Lower leg skin (tissue), 3 donors: ENCODE data around the gene BBLN.

Experiments
- CTCF ChIP-seq, 3 donors: fragments of 450-650 bp; IDR thresholded peaks; one replicate each; pipeline ENCODE4 v1.5.1; 2016; ENCODE audit warnings: antibody characterized with exemption in 3 of 3, mild to moderate bottlenecking in 3 of 3, moderate library complexity in 2 of 3
- POLR2A ChIP-seq, 2 donors: fragments of 450-650 bp; IDR thresholded peaks; one replicate each; pipeline ENCODE4 v1.6.1; 2016 to 2017; ENCODE audit warnings: antibody characterized with exemption in 2 of 2, mild to moderate bottlenecking in 1 of 2, moderate library complexity in 1 of 2

DNA sequence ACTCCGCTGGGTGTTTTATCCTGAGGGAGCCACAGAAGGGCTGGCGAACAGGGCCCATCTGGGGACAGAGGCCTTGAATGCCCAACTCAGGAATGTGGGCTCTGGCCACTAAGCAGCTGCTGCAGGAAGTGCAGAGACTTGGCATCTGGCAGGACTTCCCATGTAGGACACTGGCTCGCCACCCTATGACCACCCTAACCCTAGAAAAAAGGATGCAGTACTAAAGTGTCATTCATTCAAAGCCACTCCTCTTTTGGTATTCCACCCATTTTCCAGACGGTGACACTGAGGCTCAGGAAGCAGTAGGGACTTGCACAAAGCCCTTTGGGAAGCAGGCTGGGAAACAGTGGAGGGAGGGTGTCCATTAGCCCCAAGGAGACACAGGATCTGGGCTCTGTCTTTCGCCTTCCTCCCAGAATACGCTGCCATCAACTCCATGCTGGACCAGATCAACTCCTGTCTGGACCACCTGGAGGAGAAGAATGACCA lies 3.0 kb downstream of the BBLN start:
- TF ChIP-seq POLR2A (IDR thresholded peaks at IDR 0.05) (no peak), CTCF (IDR thresholded peaks at IDR 0.05) (no peak)
